Fibroblast of lung (primary cell): ENCODE results near the gene SOX11. TPM values are rescaled to one million over a fixed set of nuclear protein-coding genes. Genes with fewer than 3 reads are reported as not detected.

Experiments used
- DNase-seq, 2 donors: peaks; one replicate each; pipeline versions ENCODE4 v3.0.0 to v3.0.0-alpha.2; 2010; ENCODE audit warnings: low read depth in 2 of 2
- H2AFZ ChIP-seq: 2 replicates; pipeline ENCODE4 v1.5.1; 2012; ENCODE audit warnings: low read length, control low read depth, inconsistent platforms
- H3K27ac ChIP-seq: 2 replicates; pipeline ENCODE4 v1.5.1; 2011; ENCODE audit warnings: low read length, control low read depth; ENCODE audit not compliant: insufficient read depth
- H3K27me3 ChIP-seq: 2 replicates; pipeline ENCODE4 v1.5.1; 2011; ENCODE audit warnings: mild to moderate bottlenecking, low read length; ENCODE audit not compliant: control insufficient read depth, insufficient read depth
- H3K36me3 ChIP-seq: 2 replicates; pipeline ENCODE4 v1.5.1; 2011; ENCODE audit warnings: low read length; ENCODE audit not compliant: control insufficient read depth, insufficient read depth
- H3K4me1 ChIP-seq: 2 replicates; pipeline ENCODE4 v1.5.1; 2011; ENCODE audit warnings: low read length; ENCODE audit not compliant: control insufficient read depth, insufficient read depth; ENCODE audit errors: extremely low read depth
- H3K4me2 ChIP-seq: 2 replicates; pipeline ENCODE4 v1.5.1; 2011; ENCODE audit warnings: low read length, control low read depth; ENCODE audit not compliant: insufficient read depth; ENCODE audit errors: extremely low read depth
- H3K4me3 ChIP-seq, 4 experiments: fragments of 200-600 bp in 1 of 4; sonication (generic) in 1 of 4; replicated peaks in 1 of 4; 2 replicates each; pipeline ENCODE4 v1.5.1; 2011 to 2016; ENCODE audit warnings: low read length in 4 of 4, low read depth in 3 of 4, mild to moderate bottlenecking in 3 of 4, control low read depth in 2 of 4, inconsistent platforms in 1 of 4, mixed read lengths in 1 of 4; ENCODE audit not compliant: insufficient read depth in 1 of 4; ENCODE audit errors: control extremely low read depth in 1 of 4
- H3K79me2 ChIP-seq: 2 replicates; pipeline ENCODE4 v1.5.1; 2012; ENCODE audit warnings: mild to moderate bottlenecking, low read length, inconsistent platforms; ENCODE audit not compliant: control insufficient read depth, insufficient read depth
- H3K9ac ChIP-seq: 2 replicates; pipeline ENCODE4 v1.5.1; 2011; ENCODE audit warnings: mild to moderate bottlenecking, low read length, control low read depth; ENCODE audit not compliant: insufficient read depth
- H3K9me3 ChIP-seq: 2 replicates; pipeline ENCODE4 v1.5.1; 2012; ENCODE audit warnings: low read depth, low read length; ENCODE audit not compliant: control insufficient read depth, insufficient read depth
- H4K20me1 ChIP-seq: 2 replicates; pipeline ENCODE4 v1.5.1; 2011; ENCODE audit warnings: low read length; ENCODE audit not compliant: control insufficient read depth, insufficient read depth; ENCODE audit errors: extremely low read depth
- EZH2 ChIP-seq: IDR thresholded peaks from 2 replicates; pipeline ENCODE4 v1.5.1; 2012; ENCODE audit warnings: low read length, control low read depth, mild to moderate bottlenecking; ENCODE audit errors: missing control alignments
- polyA plus RNA-seq, 2 donors: library from polyadenylated mRNA; depleted of rRNA in 1 of 2; stranded (reverse) in 1 of 2; unstranded in 1 of 2; fragments of >200 nt; gene quantifications; 2 replicates each; pipeline ENCODE4 v1.2.1, GENCODE V29; 2011 to 2012; ENCODE audit warnings: missing spikeins in 1 of 2
- total RNA-seq: library from RNA; depleted of rRNA; stranded (reverse); fragments of >200 nt; gene quantifications from 2 replicates; pipeline ENCODE4 v1.2.1, GENCODE V29; 2014
- TF ChIP-seq, protein P1 (sequence below), 2 donors: IDR thresholded peaks in 1 of 2; conservative IDR thresholded peaks in 1 of 2; 1 replicate in 1 of 2; 2 replicates in 1 of 2; pipeline ENCODE4 v1.5.1; 2011 to 2012; ENCODE audit warnings: low read length in 2 of 2, control low read depth in 1 of 2, inconsistent platforms in 1 of 2, low read depth in 1 of 2, mild to moderate bottlenecking in 1 of 2

SOX11 gene
- total and polyA plus RNA-seq, 2 donors (not counting 1 experiment from before 2014, with no cell fraction given), result 0.99 to 1.2 TPM

DNA sequence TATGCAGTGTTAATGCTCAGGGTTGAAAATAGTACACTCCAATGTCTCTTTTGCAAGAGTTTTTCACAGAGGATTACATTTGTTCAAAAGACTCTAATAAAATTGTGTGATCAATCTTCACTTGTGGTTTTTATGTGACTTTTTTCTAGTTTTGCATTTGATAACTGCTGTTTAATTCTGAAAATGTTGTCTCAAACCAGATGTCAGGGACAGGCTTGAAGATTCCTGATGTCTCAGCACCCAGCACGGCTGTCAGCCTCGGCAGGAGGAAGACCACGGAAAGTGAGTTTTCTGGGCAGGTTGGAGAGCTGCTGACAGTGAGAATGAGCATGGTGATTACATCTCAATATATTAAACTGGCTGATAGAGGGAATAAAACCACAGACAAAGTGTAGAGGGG lies 9.1 kb downstream of the SOX11 start:
- Histone ChIP-seq H3K9me3 (no peaks in the 10 kb centered on the region), H3K27ac (no peak overlapping the region), H3K4me1 (no peaks in the 10 kb centered on the region), H3K9ac (no peak overlapping the region), H2AFZ (no peak overlapping the region), H3K27me3 (no peaks in the 10 kb centered on the region), H3K4me2 (no peak overlapping the region), H3K79me2 (peaks cover 3% of the 10 kb centered on the region), H3K36me3 (no peaks in the 10 kb centered on the region), H4K20me1 (no peaks in the 10 kb centered on the region), H3K4me3 (no peak overlapping the region)
- no peak for TF ChIP-seq EZH2
- TF ChIP-seq, protein P1, sequence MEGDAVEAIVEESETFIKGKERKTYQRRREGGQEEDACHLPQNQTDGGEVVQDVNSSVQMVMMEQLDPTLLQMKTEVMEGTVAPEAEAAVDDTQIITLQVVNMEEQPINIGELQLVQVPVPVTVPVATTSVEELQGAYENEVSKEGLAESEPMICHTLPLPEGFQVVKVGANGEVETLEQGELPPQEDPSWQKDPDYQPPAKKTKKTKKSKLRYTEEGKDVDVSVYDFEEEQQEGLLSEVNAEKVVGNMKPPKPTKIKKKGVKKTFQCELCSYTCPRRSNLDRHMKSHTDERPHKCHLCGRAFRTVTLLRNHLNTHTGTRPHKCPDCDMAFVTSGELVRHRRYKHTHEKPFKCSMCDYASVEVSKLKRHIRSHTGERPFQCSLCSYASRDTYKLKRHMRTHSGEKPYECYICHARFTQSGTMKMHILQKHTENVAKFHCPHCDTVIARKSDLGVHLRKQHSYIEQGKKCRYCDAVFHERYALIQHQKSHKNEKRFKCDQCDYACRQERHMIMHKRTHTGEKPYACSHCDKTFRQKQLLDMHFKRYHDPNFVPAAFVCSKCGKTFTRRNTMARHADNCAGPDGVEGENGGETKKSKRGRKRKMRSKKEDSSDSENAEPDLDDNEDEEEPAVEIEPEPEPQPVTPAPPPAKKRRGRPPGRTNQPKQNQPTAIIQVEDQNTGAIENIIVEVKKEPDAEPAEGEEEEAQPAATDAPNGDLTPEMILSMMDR (conservative IDR thresholded peaks at IDR 0.05 in 1 of 2, IDR thresholded peaks at IDR 0.05 in 1 of 2; ENCODE audit: low read depth in 1 of 2, low read length in 2 of 2), result no peak
- DNase-seq, result no peak

DNA sequence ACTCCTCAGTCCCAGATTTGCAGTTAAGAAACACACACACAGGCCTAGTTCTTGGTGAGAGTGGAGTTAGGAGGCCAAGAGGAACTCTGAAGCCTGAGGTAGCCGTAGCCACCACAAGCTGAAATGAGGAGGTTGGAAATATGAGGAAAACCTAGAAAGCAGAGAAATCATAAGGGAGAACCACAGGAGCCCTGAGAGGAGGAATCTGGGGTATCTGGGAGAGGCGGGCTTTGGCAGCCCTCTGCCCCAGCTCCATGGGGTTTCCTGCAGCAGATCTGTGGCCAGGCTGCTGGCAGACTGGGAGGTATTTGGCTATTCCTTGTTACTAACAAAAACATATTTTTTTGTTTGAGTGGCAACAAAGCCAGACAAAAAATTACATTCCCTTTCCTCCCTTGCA lies 11.0 kb downstream of the SOX11 start:
- H3K79me2 ChIP-seq, result no peaks in the 10 kb centered on the region

DNA sequence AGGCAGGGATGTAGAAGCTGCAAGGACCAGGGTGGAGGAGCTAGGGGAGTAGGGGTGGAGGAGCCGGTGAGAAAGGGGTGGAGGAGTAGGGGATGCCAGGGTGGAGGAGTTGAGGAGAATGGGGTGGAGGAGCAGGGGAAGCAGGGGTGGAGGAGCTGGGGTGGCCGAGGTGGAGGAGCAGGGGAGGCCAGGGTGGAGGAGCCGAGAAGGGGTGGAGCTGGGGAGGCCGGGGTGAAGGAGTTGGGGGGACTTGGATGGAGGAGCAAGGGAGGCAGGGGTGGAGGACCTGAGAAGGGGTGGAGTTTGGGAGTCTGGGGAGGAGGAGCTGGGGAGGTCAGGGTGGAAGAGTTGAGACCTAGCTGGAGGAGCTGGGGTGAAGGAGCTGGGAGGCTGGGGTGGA lies 13.3 kb downstream of the SOX11 start:
- Histone ChIP-seq H3K36me3 (no peaks in the 10 kb centered on the region), H3K27me3 (no peaks in the 10 kb centered on the region), H3K79me2 (no peaks in the 10 kb centered on the region), H3K4me3 (no peak overlapping the region), H4K20me1 (no peaks in the 10 kb centered on the region), H3K9ac (no peak overlapping the region), H3K4me1 (no peaks in the 10 kb centered on the region), H3K9me3 (no peaks in the 10 kb centered on the region), H3K4me2 (no peak overlapping the region), H2AFZ (no peak overlapping the region), H3K27ac (no peak overlapping the region)
- TF ChIP-seq EZH2, result no peak
- TF ChIP-seq, protein P1 (conservative IDR thresholded peaks at IDR 0.05 in 1 of 2, IDR thresholded peaks at IDR 0.05 in 1 of 2; ENCODE audit: low read depth in 1 of 2, low read length in 2 of 2), result no peak
- DNase-seq, result no peak

More for the DNA sequence above, 11.0 kb downstream of the SOX11 start:
- no peak for DNase-seq
- Histone ChIP-seq H2AFZ (no peak overlapping the region), H3K9me3 (no peaks in the 10 kb centered on the region), H3K27ac (no peak overlapping the region), H3K4me3 (no peak overlapping the region), H3K9ac (no peak overlapping the region), H3K27me3 (no peaks in the 10 kb centered on the region), H3K36me3 (no peaks in the 10 kb centered on the region), H3K4me2 (no peak overlapping the region), H3K4me1 (no peaks in the 10 kb centered on the region), H4K20me1 (no peaks in the 10 kb centered on the region)
- no peak for TF ChIP-seq EZH2
- TF ChIP-seq, protein P1 (conservative IDR thresholded peaks at IDR 0.05 in 1 of 2, IDR thresholded peaks at IDR 0.05 in 1 of 2; ENCODE audit: low read depth in 1 of 2, low read length in 2 of 2), result no peak
